ENCODE data around the gene MLLT3.
A peak's percentile ranks its signal among the peaks of the same experiment; 100 is the strongest.

Gene MLLT3

DNA sequence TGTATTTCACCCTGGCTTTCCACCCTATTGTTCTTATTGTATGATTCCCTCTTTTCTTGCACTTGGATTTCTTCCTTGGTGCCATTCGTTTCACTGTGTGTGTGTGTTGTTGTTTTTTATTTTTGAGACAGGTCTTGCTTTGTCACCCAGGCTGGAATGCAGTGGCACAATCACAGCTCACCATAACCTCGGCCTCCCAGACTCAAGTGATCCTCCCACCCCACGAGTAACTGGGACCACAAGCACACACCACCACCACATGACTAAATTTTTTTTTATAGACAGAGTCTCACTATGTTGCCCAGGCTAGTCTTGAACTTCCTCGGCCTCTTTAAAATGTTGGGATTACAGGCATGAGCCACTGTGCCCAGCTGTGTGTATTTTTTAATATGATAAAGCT, 72.0 kb downstream of the MLLT3 start:
- ATAC-seq (replicated peaks) (no peak), DNase-seq (no peak)
- Mint-ChIP-seq H3K36me3 (no peaks in the 10 kb centered on the region), H3K4me3 (no peak overlapping the region), H3K27ac (no peak overlapping the region), H3K9me3 (no peaks in the 10 kb centered on the region), H3K27me3 (no peaks in the 10 kb centered on the region), H3K4me1 (peaks cover 15 to 30% of the 10 kb centered on the region in 2 donors)

DNA sequence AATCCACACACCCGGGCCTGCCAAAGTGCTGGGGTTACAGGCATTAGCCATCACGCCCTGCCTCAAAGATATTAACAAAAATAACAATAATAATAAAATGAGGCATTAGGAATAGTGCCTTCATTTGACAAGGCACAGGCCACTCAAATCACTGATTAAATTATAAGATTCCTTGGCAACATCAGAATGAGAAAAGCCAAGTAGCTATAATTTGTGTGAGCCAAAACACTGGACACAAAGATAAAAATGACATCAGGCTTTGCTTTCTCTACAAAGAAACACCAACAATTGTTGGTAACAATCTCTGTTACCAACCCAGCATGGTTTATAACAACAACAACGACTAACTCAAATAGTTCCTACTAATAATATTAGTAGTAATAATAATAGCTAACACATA, 73.2 kb downstream of the MLLT3 start:
- no peaks in the 10 kb centered on the region for H3K9me3 Mint-ChIP-seq

DNA sequence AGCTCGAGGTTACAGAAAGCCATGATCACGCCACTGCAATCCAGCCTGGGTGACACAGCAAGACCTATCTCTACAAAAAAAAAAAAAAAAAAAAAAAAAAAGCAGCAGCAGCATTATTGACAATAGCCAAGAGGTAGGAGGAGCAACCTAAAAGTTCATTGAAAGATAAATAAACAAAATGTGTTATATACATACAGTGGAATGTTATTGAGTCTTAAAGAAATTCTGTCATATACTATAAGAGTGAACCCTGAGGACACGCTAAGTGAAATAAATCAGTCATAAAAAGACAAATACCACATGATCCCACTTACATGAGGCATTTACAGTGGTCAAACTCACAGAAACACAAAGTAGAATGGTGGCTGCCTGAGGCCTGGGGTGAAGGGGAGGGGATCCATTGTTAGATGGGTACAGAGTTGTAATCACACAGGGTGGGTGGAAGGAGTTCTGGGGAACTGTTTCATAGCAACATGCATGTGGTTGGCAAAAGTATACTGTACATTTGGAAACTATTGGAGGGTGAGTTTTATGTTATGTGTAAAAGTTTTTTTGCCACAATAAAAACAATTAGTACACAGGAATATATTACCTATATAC, 77.2 kb downstream of the MLLT3 start:
- ATAC-seq (replicated peaks) (no peak), DNase-seq (no peak)
- H3K4me3 Mint-ChIP-seq: no peak overlapping the region
- peaks cover 11 to 18% of the 10 kb centered on the region in 2 donors for H3K9me3 Mint-ChIP-seq
- H3K27me3 Mint-ChIP-seq: no peaks in the 10 kb centered on the region
- peaks cover 9 to 18% of the 10 kb centered on the region in 2 donors for H3K36me3 Mint-ChIP-seq
- H3K4me1 Mint-ChIP-seq: no peaks in the 10 kb centered on the region
- no peak overlapping the region for H3K27ac Mint-ChIP-seq

More for the DNA sequence above, 73.2 kb downstream of the MLLT3 start:
- no peak overlapping the region for H3K4me3 Mint-ChIP-seq
- H3K4me1 Mint-ChIP-seq: peaks cover 12 to 21% of the 10 kb centered on the region in 2 donors
- no peaks in the 10 kb centered on the region for H3K27me3 Mint-ChIP-seq
- no peaks in the 10 kb centered on the region for H3K36me3 Mint-ChIP-seq
- no peak overlapping the region for H3K27ac Mint-ChIP-seq
- ATAC-seq (replicated peaks): no peak
- DNase-seq: no peak

DNA sequence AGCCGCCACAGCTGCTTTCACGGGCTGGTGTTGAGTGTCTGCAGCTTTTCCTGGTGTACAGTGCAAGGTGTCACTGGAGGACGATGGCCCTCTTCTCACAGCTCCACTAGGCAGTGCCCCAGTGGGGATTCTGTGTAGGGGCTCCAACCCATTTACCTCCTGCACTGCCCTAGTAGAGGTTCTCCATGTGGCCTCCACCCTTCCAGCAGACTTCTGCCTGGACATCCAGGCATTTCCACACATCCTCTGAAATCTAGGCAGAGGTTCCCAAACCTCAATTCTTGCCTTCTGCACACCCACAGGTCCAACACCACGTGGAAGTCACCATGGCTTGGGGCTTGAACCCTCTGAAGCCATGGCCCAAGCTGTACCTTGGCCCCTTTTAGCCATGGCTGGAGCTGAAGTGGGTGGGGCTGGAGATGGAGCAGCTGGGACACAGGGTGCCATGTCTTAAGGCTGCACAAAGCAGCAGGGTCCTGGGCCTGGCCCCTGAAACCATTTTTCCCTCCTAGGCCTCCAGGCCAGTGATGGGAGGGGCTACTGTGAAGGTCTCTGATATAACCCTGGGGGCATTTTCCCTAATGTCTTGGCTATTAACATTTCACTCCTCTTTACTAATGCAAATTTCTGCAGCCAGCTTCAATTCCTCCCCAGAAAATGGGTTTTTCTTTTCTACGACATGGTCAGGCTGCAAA, 82.0 kb downstream of the MLLT3 start:
- H3K9me3 Mint-ChIP-seq: peaks cover 17 to 28% of the 10 kb centered on the region in 2 donors
- H3K4me1 Mint-ChIP-seq: no peaks in the 10 kb centered on the region
- H3K27ac Mint-ChIP-seq: no peak overlapping the region
- ATAC-seq (replicated peaks) (no peak), DNase-seq (no peak)
- no peaks in the 10 kb centered on the region for H3K27me3 Mint-ChIP-seq
- H3K36me3 Mint-ChIP-seq: peaks cover 17 to 28% of the 10 kb centered on the region in 2 donors
- no peak overlapping the region for H3K4me3 Mint-ChIP-seq

DNA sequence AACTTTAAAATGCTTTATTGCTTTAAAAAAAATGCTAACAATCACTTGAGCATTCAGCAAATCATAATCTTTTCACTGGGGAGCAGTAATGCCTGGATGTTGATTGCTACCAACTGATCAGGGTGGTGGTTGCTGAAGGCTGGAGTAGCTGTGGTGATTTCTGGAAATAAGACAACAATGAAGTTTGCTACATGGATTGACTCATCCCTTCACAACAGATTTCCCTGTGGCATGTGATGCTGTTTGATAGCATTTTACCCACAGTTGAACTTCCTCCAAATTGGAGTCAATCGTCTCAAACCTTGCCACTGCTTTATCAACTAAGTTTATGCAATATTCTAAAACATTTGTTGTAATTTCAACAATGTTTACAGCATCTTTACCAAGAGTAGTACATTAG, 83.3 kb downstream of the MLLT3 start:
- DNase-seq: no peak
- H3K4me3 Mint-ChIP-seq: no peak overlapping the region
- H3K4me1 Mint-ChIP-seq: no peaks in the 10 kb centered on the region
- H3K36me3 Mint-ChIP-seq: peaks cover 17 to 28% of the 10 kb centered on the region in 2 donors
- no peaks in the 10 kb centered on the region for H3K27me3 Mint-ChIP-seq
- ATAC-seq (replicated peaks): no peak
- H3K27ac Mint-ChIP-seq: no peak overlapping the region
- peaks cover 17 to 28% of the 10 kb centered on the region in 2 donors for H3K9me3 Mint-ChIP-seq

DNA sequence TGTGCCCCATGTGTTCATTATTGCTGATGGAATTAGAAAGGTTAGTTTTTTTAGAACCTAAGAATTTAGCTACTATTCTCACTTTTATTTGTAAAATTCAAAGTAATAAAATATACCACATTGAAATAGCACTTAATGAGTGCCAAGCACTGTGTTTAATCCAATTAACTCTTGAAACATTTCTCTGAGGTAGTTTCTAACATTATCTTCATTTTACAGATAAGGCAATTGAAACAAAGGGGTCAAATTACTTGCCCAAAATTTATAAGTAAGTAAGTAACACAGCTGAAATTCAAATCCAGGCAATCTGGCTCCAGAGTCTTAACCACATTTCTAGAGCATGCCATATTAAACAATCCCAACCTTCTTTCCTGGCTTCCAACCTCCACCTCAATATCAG, 84.2 kb downstream of the MLLT3 start:
- Mint-ChIP-seq H3K27me3 (no peaks in the 10 kb centered on the region), H3K4me1 (no peaks in the 10 kb centered on the region), H3K36me3 (peaks cover 17 to 28% of the 10 kb centered on the region in 2 donors), H3K27ac (no peak overlapping the region), H3K4me3 (no peak overlapping the region), H3K9me3 (peaks cover 16 to 28% of the 10 kb centered on the region in 2 donors)
- ATAC-seq (replicated peaks) (no peak), DNase-seq (no peak)

DNA sequence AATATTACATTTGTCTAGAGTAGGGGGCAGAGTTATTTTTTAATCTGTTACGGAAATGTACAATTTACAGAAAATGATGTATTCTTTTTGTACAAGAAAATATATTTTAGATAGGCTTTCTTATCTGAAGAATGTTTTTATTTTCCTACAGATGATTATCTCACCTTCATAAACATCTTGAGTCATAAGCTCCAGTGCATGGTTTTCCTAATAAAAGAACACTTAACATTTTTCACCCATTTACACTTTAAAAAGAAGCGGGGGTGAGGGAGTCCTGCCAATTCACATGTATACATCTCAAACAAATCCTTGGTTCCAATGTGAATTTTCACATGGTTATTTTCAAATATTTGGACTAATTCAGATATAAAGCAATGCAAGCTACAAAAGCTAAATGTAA, 85.0 kb downstream of the MLLT3 start:
- Mint-ChIP-seq H3K4me1 (no peaks in the 10 kb centered on the region), H3K27me3 (no peaks in the 10 kb centered on the region), H3K9me3 (peaks cover 16 to 28% of the 10 kb centered on the region in 2 donors), H3K4me3 (no peak overlapping the region), H3K27ac (no peak overlapping the region), H3K36me3 (peaks cover 17 to 28% of the 10 kb centered on the region in 2 donors)
- ATAC-seq (replicated peaks) (no peak), DNase-seq (no peak)

DNA sequence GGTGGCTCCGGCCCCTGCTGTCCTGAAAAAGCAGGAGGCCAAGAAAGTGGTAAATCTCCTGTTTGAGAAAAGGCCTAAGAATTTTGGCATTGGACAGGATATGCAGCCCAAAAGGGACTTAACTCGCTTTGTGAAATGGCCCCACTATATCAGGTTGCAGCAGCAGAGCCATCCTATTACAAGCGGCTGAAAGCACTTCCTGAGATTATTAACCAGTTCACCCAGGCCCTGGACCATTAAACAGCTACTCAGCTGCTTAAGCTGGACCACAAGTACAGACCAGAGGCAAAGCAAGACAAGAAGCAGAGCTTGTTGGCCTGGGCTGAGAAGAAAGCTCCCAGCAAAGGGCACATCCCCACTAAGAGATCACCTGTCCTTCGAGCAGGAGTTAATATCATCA, 89.7 kb downstream of the MLLT3 start:
- Mint-ChIP-seq H3K27me3 (no peaks in the 10 kb centered on the region), H3K36me3 (no peaks in the 10 kb centered on the region), H3K27ac (no peak overlapping the region), H3K4me1 (peaks cover 0 to 2% of the 10 kb centered on the region in 2 donors), H3K4me3 (no peak overlapping the region), H3K9me3 (no peaks in the 10 kb centered on the region)
- no peak for DNase-seq
- ATAC-seq (replicated peaks): no peak

DNA sequence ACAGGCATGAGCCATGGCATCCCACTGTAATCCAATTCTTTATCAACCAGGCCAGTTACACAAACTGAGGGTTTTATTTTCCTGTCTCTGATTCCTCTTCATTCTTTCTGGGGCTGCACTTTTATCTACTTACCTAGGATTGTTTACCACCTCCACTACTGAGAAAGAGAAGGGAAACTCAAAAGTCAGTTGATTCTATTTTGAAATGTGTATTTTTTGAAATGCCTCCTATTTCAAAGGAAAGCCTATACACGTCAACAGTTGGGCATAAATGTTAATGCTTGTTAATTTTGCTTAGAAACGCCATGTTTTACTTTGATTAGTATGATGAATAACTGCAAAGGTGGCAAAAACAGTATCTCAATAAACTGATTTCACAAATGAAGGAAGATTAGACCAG, 92.5 kb downstream of the MLLT3 start:
- no peak for DNase-seq
- Mint-ChIP-seq H3K4me1 (peaks cover 0 to 2% of the 10 kb centered on the region in 2 donors), H3K27me3 (peaks cover 0 to under 1% of the 10 kb centered on the region in 2 donors), H3K4me3 (no peak overlapping the region), H3K9me3 (no peaks in the 10 kb centered on the region), H3K36me3 (no peaks in the 10 kb centered on the region), H3K27ac (no peak overlapping the region)
- ATAC-seq (replicated peaks): no peak

DNA sequence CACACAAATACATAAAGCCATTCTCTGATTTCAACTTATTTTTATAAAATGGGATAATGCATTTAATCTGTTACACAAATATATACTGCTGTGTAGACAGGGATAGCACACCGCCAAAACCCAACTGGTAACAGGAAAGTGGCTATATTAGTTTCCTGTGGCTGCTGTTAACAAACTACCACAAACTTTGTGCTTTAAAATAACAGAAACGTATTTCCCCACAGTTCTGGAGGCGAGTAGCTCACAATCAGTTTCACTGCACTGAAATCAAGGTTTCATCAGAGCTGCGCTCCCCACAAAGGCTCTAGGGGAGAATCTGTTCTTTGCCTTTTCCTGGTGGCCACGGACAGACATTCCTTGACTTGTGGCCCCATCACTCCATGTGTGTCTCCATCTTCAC, 94.0 kb downstream of the MLLT3 start:
- Mint-ChIP-seq H3K9me3 (no peaks in the 10 kb centered on the region), H3K27me3 (peaks cover 0 to 3% of the 10 kb centered on the region in 2 donors), H3K4me3 (no peak overlapping the region), H3K36me3 (no peaks in the 10 kb centered on the region), H3K27ac (no peak overlapping the region), H3K4me1 (peaks cover 0 to 2% of the 10 kb centered on the region in 2 donors)
- no peak for DNase-seq
- ATAC-seq (replicated peaks): no peak

DNA sequence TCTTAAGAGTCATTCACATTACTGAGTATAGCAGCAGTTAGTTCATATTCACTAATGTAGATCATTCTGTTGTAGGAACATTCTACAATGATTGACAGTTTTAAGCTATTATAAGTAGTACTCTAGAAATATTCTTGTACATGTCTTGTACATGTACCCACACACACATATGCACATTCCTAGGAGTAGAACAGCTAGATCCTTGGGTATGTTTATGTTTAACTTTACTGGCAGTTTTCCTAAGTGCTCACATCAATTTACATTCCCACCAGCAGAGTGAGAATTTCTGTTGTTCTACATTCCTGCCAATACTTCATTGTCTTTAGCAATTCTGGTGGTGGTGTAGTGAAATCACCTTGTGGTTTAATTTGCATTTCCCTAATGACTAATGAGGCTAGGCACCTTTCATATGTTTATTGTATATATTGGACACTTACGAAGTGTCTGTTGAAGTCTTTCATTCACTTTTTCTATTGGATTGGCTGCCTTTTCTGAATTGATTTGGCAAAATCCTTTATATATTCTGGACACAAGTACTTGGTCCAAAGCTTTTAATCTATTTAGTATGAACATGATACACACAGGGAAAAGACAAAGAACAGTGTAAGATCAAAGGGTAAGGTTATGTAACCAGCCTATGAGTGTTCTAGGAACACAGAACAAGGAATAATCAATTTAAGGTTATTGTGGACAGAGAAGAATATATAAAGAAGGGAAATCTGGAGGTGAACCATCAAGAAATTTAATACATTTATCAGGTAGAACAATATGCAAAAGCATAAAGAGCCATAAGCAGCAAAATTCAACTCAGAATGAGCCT, 95.6 kb downstream of the MLLT3 start:
- ATAC-seq (replicated peaks): peak in 1 of 2 donors; percentile 51
- no peaks in the 10 kb centered on the region for H3K36me3 Mint-ChIP-seq
- no peaks in the 10 kb centered on the region for H3K9me3 Mint-ChIP-seq
- no peak overlapping the region for H3K27ac Mint-ChIP-seq
- H3K4me1 Mint-ChIP-seq: peaks cover 0 to 2% of the 10 kb centered on the region in 2 donors
- peaks cover 0 to 3% of the 10 kb centered on the region in 2 donors for H3K27me3 Mint-ChIP-seq
- H3K4me3 Mint-ChIP-seq: no peak overlapping the region
- no peak for DNase-seq

DNA sequence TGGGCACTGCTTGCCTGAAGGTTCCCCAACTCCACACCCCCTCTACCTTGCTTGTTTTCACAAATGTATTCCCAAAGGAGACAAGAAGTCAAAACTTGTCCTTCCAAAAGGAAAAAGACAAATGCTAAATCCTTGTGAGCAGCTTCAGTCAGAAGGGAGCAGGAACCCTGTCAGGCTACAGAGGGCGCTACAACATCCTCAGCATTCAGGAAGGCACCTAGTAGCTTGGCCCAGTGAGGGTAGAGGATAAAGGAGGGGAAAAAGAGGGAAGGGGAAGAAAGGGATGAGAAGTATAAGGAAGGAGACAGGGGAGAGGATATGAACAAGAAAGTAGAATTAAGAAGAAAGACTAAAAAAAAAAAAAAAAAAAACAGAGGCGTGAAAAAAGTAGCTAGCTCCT, 97.5 kb downstream of the MLLT3 start:
- peaks cover 0 to 3% of the 10 kb centered on the region in 2 donors for H3K27me3 Mint-ChIP-seq
- no peak overlapping the region for H3K27ac Mint-ChIP-seq
- H3K4me3 Mint-ChIP-seq: no peak overlapping the region
- ATAC-seq (replicated peaks) (no peak), DNase-seq (no peak)
- H3K9me3 Mint-ChIP-seq: no peaks in the 10 kb centered on the region
- H3K4me1 Mint-ChIP-seq: peaks cover 0 to 3% of the 10 kb centered on the region in 2 donors
- no peaks in the 10 kb centered on the region for H3K36me3 Mint-ChIP-seq

DNA sequence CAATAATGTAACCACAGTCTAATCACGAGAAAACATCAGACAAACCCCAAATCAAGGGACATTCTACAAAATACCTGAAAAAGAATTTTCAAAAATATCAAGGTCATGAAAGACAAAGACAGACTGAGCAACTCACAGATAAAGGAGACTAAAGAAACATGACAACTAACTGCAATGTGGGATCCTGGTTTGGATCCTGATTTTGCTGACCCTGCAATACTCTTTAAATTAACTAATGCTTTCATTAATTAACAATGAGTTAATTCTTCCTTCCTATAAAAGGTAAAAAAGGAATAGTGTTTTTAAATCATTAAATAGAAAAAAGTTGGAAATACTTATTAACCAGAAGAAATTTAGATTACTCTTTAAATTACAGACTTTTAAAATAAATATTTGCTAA, 103.6 kb downstream of the MLLT3 start:
- Mint-ChIP-seq H3K27me3 (no peaks in the 10 kb centered on the region), H3K4me3 (no peak overlapping the region), H3K9me3 (no peaks in the 10 kb centered on the region), H3K36me3 (no peaks in the 10 kb centered on the region), H3K27ac (no peak overlapping the region), H3K4me1 (peaks cover 4 to 6% of the 10 kb centered on the region in 2 donors)
- DNase-seq (no peak), ATAC-seq (replicated peaks) (no peak)

DNA sequence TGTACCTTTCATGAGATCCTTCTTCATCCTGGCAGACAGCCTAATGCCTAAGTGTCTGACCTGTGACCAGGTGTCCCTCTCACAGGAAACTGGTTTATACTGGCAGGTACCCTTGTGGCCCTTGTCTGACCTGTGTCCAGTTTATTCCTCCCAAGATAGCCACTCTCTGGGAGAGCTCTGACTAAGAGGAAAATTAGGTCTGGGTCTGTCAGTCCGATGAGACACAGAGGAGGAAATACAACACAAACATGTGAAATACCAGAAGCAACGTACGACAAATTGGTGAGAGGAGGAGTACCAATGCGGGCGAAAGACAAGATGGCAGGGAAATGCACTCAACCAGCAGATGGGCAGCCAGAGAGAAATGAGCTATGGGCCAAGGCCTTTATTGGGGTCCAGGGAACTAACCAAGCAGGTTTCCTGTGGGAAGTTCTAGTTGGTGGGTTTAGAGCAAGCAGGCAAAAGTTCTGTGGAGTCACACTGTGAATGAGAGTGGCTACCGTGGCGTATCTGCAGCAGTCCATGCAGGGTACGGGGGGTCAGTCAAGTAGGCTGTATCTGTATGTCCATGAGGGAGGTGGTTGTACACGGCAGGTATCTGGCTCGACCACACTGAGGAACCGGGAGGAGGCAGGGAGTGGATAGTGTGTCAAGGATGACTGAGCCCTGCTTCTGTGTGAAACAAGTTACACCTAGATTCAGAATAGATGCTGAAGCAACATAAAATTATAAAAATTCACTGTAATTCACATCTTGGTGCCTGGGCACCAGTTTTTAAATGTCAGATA, 109.0 kb downstream of the MLLT3 start:
- peaks cover 10 to 13% of the 10 kb centered on the region in 2 donors for H3K4me1 Mint-ChIP-seq
- no peak overlapping the region for H3K4me3 Mint-ChIP-seq
- no peak overlapping the region for H3K27ac Mint-ChIP-seq
- DNase-seq: no peak
- ATAC-seq (replicated peaks): no peak
- peaks cover 0 to 1% of the 10 kb centered on the region in 2 donors for H3K36me3 Mint-ChIP-seq
- no peaks in the 10 kb centered on the region for H3K27me3 Mint-ChIP-seq
- H3K9me3 Mint-ChIP-seq: peaks cover 0 to 2% of the 10 kb centered on the region in 2 donors

All from stimulated activated naive B cell treated with anti-CD40 and anti-IgM and Interleukin-4, amounts not matched to agents 10 μg/mL and 1 μg/mL and 100 μg/mL, for 72 hours (primary cell).